HepG2 (cell line): Measurements from ENCODE around the gene ZDHHC21. TPM values are rescaled to one million over a fixed set of nuclear protein-coding genes. Genes with fewer than 3 reads are reported as not detected.

Experiments
- ATAC-seq: fragments of 200-7000 bp; cut with Tn5 transposase; 3 replicates; pipeline ENCODE4 v1.9.1; 2020; ENCODE audit warnings: mild to moderate bottlenecking, moderate library complexity
- BruUV-seq: library from RNA; stranded (reverse); fragments of 400-500 nt; replicated peaks from 2 replicates; lab custom pipeline; 2021; lab: Mats Ljungman, UMichigan
- CTCF ChIA-PET: fragments of 300-600 bp; formaldehyde crosslinking; extraction: SDS; loops from one replicate; lab custom pipeline; 2021; ENCODE audit warnings: low total read pairs, inconsistent platforms, low intra/inter-chr PET ratio; lab: Yijun Ruan, JAX
- POLR2A ChIA-PET: fragments of 350-600 bp; sonication (Branson Sonifier 250); formaldehyde crosslinking; loops from one replicate; lab custom pipeline; 2020; ENCODE audit warnings: antibody characterized with exemption, inconsistent platforms; lab: Yijun Ruan, JAX
- DNase-seq: peaks from one replicate; pipeline ENCODE4 v3.0.0-alpha.2; 2015; ENCODE audit warnings: low spot score
- FAIRE-seq: peaks from 3 replicates; lab custom pipeline; 2011; peaks lifted over from hg19 to GRCh38; lab: Jason Lieb, UNC
- H2AFZ ChIP-seq: one replicate; pipeline ENCODE4 v1.6.1; 2011; ENCODE audit warnings: low read length, inconsistent platforms
- H3K27ac ChIP-seq: fragments of 300-600 bp; 3 replicates; pipeline ENCODE4 v1.8.0; 2011; ENCODE audit warnings: mixed run types, mild to moderate bottlenecking, mixed read lengths, low read length, inconsistent platforms; ENCODE audit not compliant: insufficient read depth; ENCODE audit errors: extremely low read length
- H3K27me3 ChIP-seq, 2 experiments: fragments of 200-600 bp in 1 of 2; 2 replicates in 1 of 2; 3 replicates in 1 of 2; pipeline versions ENCODE4 v1.6.0 to v1.8.0; 2011; ENCODE audit warnings: low read length in 2 of 2, mild to moderate bottlenecking in 2 of 2, moderate library complexity in 2 of 2, inconsistent platforms in 1 of 2; ENCODE audit not compliant: insufficient read depth in 2 of 2, control insufficient read depth in 1 of 2
- H3K36me3 ChIP-seq, 2 experiments: fragments of 200-600 bp in 1 of 2; replicated peaks in 1 of 2; 2 replicates in 1 of 2; 3 replicates in 1 of 2; pipeline versions ENCODE4 v1.5.1 to v1.8.0; 2011; ENCODE audit warnings: low read length in 2 of 2, inconsistent platforms in 1 of 2; ENCODE audit not compliant: insufficient read depth in 2 of 2, control insufficient read depth in 1 of 2
- H3K4me1 ChIP-seq: 2 replicates; pipeline ENCODE4 v1.5.1; 2012; ENCODE audit warnings: low read length, inconsistent platforms; ENCODE audit not compliant: insufficient read depth
- H3K4me2 ChIP-seq: 2 replicates; pipeline ENCODE4 v1.6.0; 2011; ENCODE audit warnings: low read depth, low read length, inconsistent platforms
- H3K4me3 ChIP-seq, 3 experiments: fragments of 200-600 bp in 1 of 3; sonication (generic), shearing (Covaris generic) in 1 of 3; replicated peaks in 1 of 3; 2 replicates each; pipeline ENCODE4 v1.5.1; 2011 to 2016; ENCODE audit warnings: low read length in 3 of 3, inconsistent platforms in 2 of 3, low read depth in 2 of 3, mild to moderate bottlenecking in 2 of 3, control low read depth in 1 of 3, mixed read lengths in 1 of 3; ENCODE audit not compliant: insufficient read depth in 1 of 3
- H3K79me2 ChIP-seq: one replicate; pipeline ENCODE4 v1.6.1; 2011; ENCODE audit warnings: low read length, inconsistent platforms; ENCODE audit not compliant: insufficient read depth
- H3K9ac ChIP-seq: 2 replicates; pipeline ENCODE4 v1.6.0; 2011; ENCODE audit warnings: mild to moderate bottlenecking, low read depth, low read length, inconsistent platforms; ENCODE audit not compliant: insufficient read depth
- H3K9me3 ChIP-seq: 2 replicates; pipeline ENCODE4 v1.5.1; 2012; ENCODE audit warnings: mild to moderate bottlenecking, low read length
- H4K20me1 ChIP-seq: 2 replicates; pipeline ENCODE4 v1.6.0; 2011; ENCODE audit warnings: inconsistent platforms, mild to moderate bottlenecking, low read length, moderate library complexity; ENCODE audit not compliant: insufficient read depth
- HCFC1 ChIP-seq: fragments of 150-350 bp; IDR thresholded peaks from 2 replicates; pipeline ENCODE4 v1.6.1; 2014; ENCODE audit warnings: low read depth, low read length
- HNRNPLL ChIP-seq: fragments of 200-400 bp; formaldehyde crosslinking; IDR thresholded peaks from 2 replicates; pipeline ENCODE4 v1.6.1; 2017; ENCODE audit warnings: mild to moderate bottlenecking, low read depth, low read length; ENCODE audit not compliant: poor library complexity, severe bottlenecking
- IKZF1 ChIP-seq: fragments of 450-650 bp; IDR thresholded peaks from 2 replicates; pipeline ENCODE4 v1.7.1; 2016
- KLF12 ChIP-seq: sonication (generic); formaldehyde crosslinking; IDR thresholded peaks from 2 replicates; pipeline ENCODE4 v1.4.0; 2020; ENCODE audit warnings: missing genetic modification reagents, borderline replicate concordance
- MAFF ChIP-seq: IDR thresholded peaks from 2 replicates; pipeline ENCODE4 v1.6.1; 2011; ENCODE audit warnings: low read depth, low read length, improper control_type of control experiment
- MAFK ChIP-seq, 2 experiments: IDR thresholded peaks in 1 of 2; conservative IDR thresholded peaks in 1 of 2; 2 replicates each; pipeline ENCODE4 v1.6.1; 2011; ENCODE audit warnings: improper control_type of control experiment in 2 of 2, low read length in 2 of 2
- MAZ ChIP-seq, 2 experiments: sonication (generic) in 1 of 2; formaldehyde crosslinking in 1 of 2; IDR thresholded peaks; 2 replicates each; pipeline versions ENCODE4 v1.5.0 to v1.6.1; 2012 to 2020; ENCODE audit warnings: low read depth in 2 of 2, mild to moderate bottlenecking in 2 of 2, borderline replicate concordance in 1 of 2, improper control_type of control experiment in 1 of 2, low read length in 1 of 2, missing genetic modification reagents in 1 of 2, moderate library complexity in 1 of 2
- RXRA ChIP-seq: sonication (generic); formaldehyde crosslinking; IDR thresholded peaks from 2 replicates; pipeline ENCODE4 v1.5.1; 2020; ENCODE audit warnings: missing genetic modification reagents
- YEATS4 ChIP-seq: sonication (generic); formaldehyde crosslinking; IDR thresholded peaks from 2 replicates; pipeline ENCODE4 v1.4.0; 2020; ENCODE audit warnings: missing genetic modification reagents, borderline replicate concordance
- ZNF142 ChIP-seq: sonication (generic); formaldehyde crosslinking; IDR thresholded peaks from 2 replicates; pipeline ENCODE4 v1.4.0; 2020; ENCODE audit warnings: missing genetic modification reagents
- ZNF547 ChIP-seq: sonication (generic); formaldehyde crosslinking; IDR thresholded peaks from 2 replicates; pipeline ENCODE4 v1.5.1; 2020; ENCODE audit warnings: mild to moderate bottlenecking, missing genetic modification reagents
- ZNF577 ChIP-seq: sonication (generic); formaldehyde crosslinking; IDR thresholded peaks from 2 replicates; pipeline ENCODE4 v1.4.0; 2020; ENCODE audit warnings: mild to moderate bottlenecking, low read depth, missing genetic modification reagents, borderline replicate concordance
- ZXDC ChIP-seq: sonication (generic); formaldehyde crosslinking; IDR thresholded peaks from 2 replicates; pipeline ENCODE4 v1.5.0; 2020; ENCODE audit warnings: mild to moderate bottlenecking, missing genetic modification reagents
- WGBS: methylation state at CpG from one replicate; pipeline ENCODE4 v1.1.6; 2017; ENCODE audit warnings: low lambda C conversion rate; 5-methylcytosine and 5-hydroxymethylcytosine counted together
- in situ Hi-C: cut with HindIII; loops from 2 replicates; pipeline ENCODE4 v1.10.0; 2017; ENCODE audit warnings: low pct_unique_long_range_greater_than_20kb; ENCODE audit not compliant: extremely low pct_ligation_motif_present
- intact Hi-C: fragments of 100-400 bp; cut with micrococcal nuclease; formaldehyde crosslinking; loops from one replicate; pipeline ENCODE4 v1.10.0; 2022; ENCODE audit not compliant: unreplicated experiment
- polyA plus RNA-seq, 8 experiments: library from polyadenylated mRNA; depleted of rRNA in 3 of 8; stranded (reverse) in 7 of 8; unstranded in 1 of 8; fragments of >200 nt; fragmentation: Illumina TruSeq in 4 of 8; extraction: Trizol in 4 of 8; gene quantifications; 2 replicates each; pipeline versions ENCODE4 v1.2.1 to v1.2.3, GENCODE V29; 2011 to 2016; ENCODE audit warnings: low read depth in 4 of 8, missing spikeins in 1 of 8, mixed read lengths in 1 of 8; ENCODE audit not compliant: insufficient read depth in 1 of 8
- total RNA-seq, 5 experiments: library from RNA; depleted of rRNA; stranded (reverse); fragments of >200 nt; fragmentation: Illumina TruSeq; extraction: Trizol; gene quantifications; 2 replicates each; pipeline ENCODE4 v1.2.3, GENCODE V29; 2016; ENCODE audit warnings: low read depth in 1 of 5

The ZDHHC21 gene
- total and polyA plus RNA-seq, 2 of the 13 experiments (the other 11 are each of a cell fraction or from before 2014, with no cell fraction given) = 2.4 to 3.7 TPM

GRCh38 chr9:14661421-14662059 lies 31.7 kb downstream of the ZDHHC21 start:
- FAIRE-seq (no peak), DNase-seq (peak; percentile 27), ATAC-seq (peak; percentile 47; the same call in 2 of the 3 replicates)
- no peaks in the 10 kb centered on the region for H3K27me3 ChIP-seq
- CTCF ChIA-PET = interaction anchor here (0.8 to 2.3 kb wide), 3 partner anchors 45 to 220 kb away, joined by 5 to 7 read pairs (median 5); no protein-coding TSS in a partner anchor
- in situ Hi-C loops (no loop called here), intact Hi-C loops (loop anchor here (1.0 kb wide), 2 partner anchors 196 to 219 kb away; no protein-coding TSS in a partner anchor)
- H3K9ac ChIP-seq = no peak overlapping the region
- no peaks in the 10 kb centered on the region for H3K36me3 ChIP-seq
- no peak overlapping the region for H3K4me3 ChIP-seq
- H4K20me1 ChIP-seq = no peaks in the 10 kb centered on the region
- H2AFZ ChIP-seq = no peak overlapping the region
- H3K4me2 ChIP-seq = no peak overlapping the region
- H3K4me1 ChIP-seq = no peaks in the 10 kb centered on the region
- no TSS peak for BruUV-seq
- WGBS = 68% methylated on average over 3 of the region's 3 CpGs
- H3K79me2 ChIP-seq = no peaks in the 10 kb centered on the region
- POLR2A ChIA-PET = interaction anchor here (0.8 kb wide), 1 partner anchor 31 kb away, joined by 3 read pairs; the partner anchor contains the start of gene ZDHHC21
- H3K27ac ChIP-seq = no peak overlapping the region
- no peaks in the 10 kb centered on the region for H3K9me3 ChIP-seq
- TF ChIP-seq KLF12 (CRISPR knock-in tag) (no peak), ZXDC (CRISPR knock-in tag) (no peak), MAZ (IDR thresholded peaks at IDR 0.05; ENCODE audit: borderline replicate concordance, low read depth, low read length) (no peak), MAZ (CRISPR knock-in tag; IDR thresholded peaks at IDR 0.05; ENCODE audit: low read depth) (no peak), IKZF1 (no peak), ZNF577 (CRISPR knock-in tag) (no peak), YEATS4 (CRISPR knock-in tag) (no peak), MAFF (peak; percentile 94), ZNF547 (no peak), HCFC1 (no peak), ZNF142 (CRISPR knock-in tag) (no peak), HNRNPLL (no peak), MAFK (conservative IDR thresholded peaks at IDR 0.05 in 1 of 2, IDR thresholded peaks at IDR 0.05 in 1 of 2; ENCODE audit: low read length in 2 of 2) (peak; percentile 95 to 98), RXRA (no peak)
